RWPE2 (cell line): Measurements from ENCODE around the gene DST.

Source experiments
- ATAC-seq: fragments of 200-7000 bp; cut with Tn5 transposase; 3 replicates; pipeline ENCODE4 v1.9.1; 2021; ENCODE audit warnings: low read depth
- DNase-seq: peaks from one replicate; pipeline ENCODE4 v3.0.0-alpha.2; 2020; ENCODE audit warnings: low spot score
- H3K27ac ChIP-seq: fragments of 450-650 bp; 2 replicates; pipeline ENCODE4 v1.5.1; 2017; ENCODE audit warnings: mild to moderate bottlenecking; ENCODE audit not compliant: poor library complexity, severe bottlenecking
- H3K27me3 ChIP-seq: fragments of 250-450 bp; sonication (Bioruptor Pico); 2 replicates; pipeline ENCODE4 v1.5.1; 2021; ENCODE audit warnings: mild to moderate bottlenecking, moderate library complexity; ENCODE audit not compliant: insufficient read depth, poor library complexity, severe bottlenecking
- H3K36me3 ChIP-seq: fragments of 250-450 bp; sonication (Bioruptor Pico); 2 replicates; pipeline ENCODE4 v1.5.1; 2020; ENCODE audit warnings: low read depth, mild to moderate bottlenecking, moderate library complexity
- H3K4me1 ChIP-seq: fragments of 250-450 bp; sonication (Bioruptor Pico); 2 replicates; pipeline ENCODE4 v1.5.1; 2021; ENCODE audit warnings: mild to moderate bottlenecking, moderate library complexity; ENCODE audit not compliant: insufficient read depth, poor library complexity, severe bottlenecking
- H3K4me3 ChIP-seq: fragments of 250-450 bp; sonication (Bioruptor Pico); 2 replicates; pipeline ENCODE4 v1.5.1; 2021; ENCODE audit warnings: mild to moderate bottlenecking, moderate library complexity; ENCODE audit not compliant: severe bottlenecking
- H3K9me3 ChIP-seq: fragments of 250-450 bp; sonication (Bioruptor Pico); 2 replicates; pipeline ENCODE4 v1.5.1; 2021; ENCODE audit warnings: mild to moderate bottlenecking, moderate library complexity; ENCODE audit not compliant: severe bottlenecking
- CTCF ChIP-seq: fragments of 450-650 bp; IDR thresholded peaks from one replicate; pipeline ENCODE4 v1.5.1; 2017; ENCODE audit warnings: mild to moderate bottlenecking, moderate library complexity; ENCODE audit not compliant: poor library complexity, severe bottlenecking

DST gene

GRCh38 chr6:56685102-56685733 lies 42.5 kb upstream of the DST start:
- Histone ChIP-seq H3K36me3 (0 out of 2 replicates have a peak, but pooled peaks cover 6% of the 10 kb centered on the region), H3K9me3 (no peaks in the 10 kb centered on the region), H3K27me3 (no peaks in the 10 kb centered on the region), H3K4me1 (peaks cover 40% of the 10 kb centered on the region), H3K4me3 (no peak overlapping the region), H3K27ac (peak overlapping the region; percentile 78)
- DNase-seq (no peak), ATAC-seq (no peak)
- no peak for TF ChIP-seq CTCF

- ATAC-seq (no peak), DNase-seq (no peak)
- peaks cover 33% of the 10 kb centered on the region for H3K4me1 ChIP-seq
- H3K36me3 ChIP-seq: 0 out of 2 replicates have a peak, but pooled peaks cover 6% of the 10 kb centered on the region
- H3K27ac ChIP-seq: peak overlapping the region; percentile 78
- H3K9me3 ChIP-seq: no peaks in the 10 kb centered on the region
- TF ChIP-seq CTCF: no peak
- no peaks in the 10 kb centered on the region for H3K27me3 ChIP-seq
- H3K4me3 ChIP-seq: no peak overlapping the region
Measured at GRCh38 chr6:56684342-56685101, 41.8 kb upstream of the DST start.

GRCh38 chr6:56683882-56684281 lies 41.2 kb upstream of the DST start:
- H3K9me3 ChIP-seq: no peaks in the 10 kb centered on the region
- peak overlapping the region; percentile 78 for H3K27ac ChIP-seq
- H3K4me1 ChIP-seq: peaks cover 29% of the 10 kb centered on the region
- H3K4me3 ChIP-seq: no peak overlapping the region
- DNase-seq: no peak
- 0 out of 2 replicates have a peak, but pooled peaks cover 6% of the 10 kb centered on the region for H3K36me3 ChIP-seq
- no peaks in the 10 kb centered on the region for H3K27me3 ChIP-seq
- peak; percentile 99 for ATAC-seq
- TF ChIP-seq CTCF: no peak

- DNase-seq: no peak
- Histone ChIP-seq H3K36me3 (0 out of 2 replicates have a peak, but pooled peaks cover 6% of the 10 kb centered on the region), H3K27me3 (no peaks in the 10 kb centered on the region), H3K27ac (peak overlapping the region; percentile 78), H3K9me3 (no peaks in the 10 kb centered on the region), H3K4me1 (peaks cover 27% of the 10 kb centered on the region), H3K4me3 (no peak overlapping the region)
- no peak for ATAC-seq
- no peak for TF ChIP-seq CTCF
Measured at GRCh38 chr6:56682635-56683034, 39.9 kb upstream of the DST start.
